Measurements from ENCODE around the gene CD38. TPM values are rescaled to one million over a fixed set of nuclear protein-coding genes. Genes with fewer than 3 reads are reported as not detected.

The CD38 gene
- total RNA-seq, 1 donor from 2014 or later, result 1.0 TPM

GRCh38 chr4:15735536-15735935 is 42.6 kb upstream of the CD38 start:
- DNase-seq (ENCODE audit: low read depth), result no peak
- Mint-ChIP-seq H3K27me3 (ENCODE audit: low read depth, unreplicated experiment) (peaks cover 5% of the 10 kb centered on the region), H3K4me1 (ENCODE audit: low read depth, unreplicated experiment) (peaks cover 6% of the 10 kb centered on the region), H3K27ac (ENCODE audit: unreplicated experiment) (no peak overlapping the region), H3K9me3 (ENCODE audit: unreplicated experiment) (peaks cover 6% of the 10 kb centered on the region), H3K36me3 (ENCODE audit: low read depth, unreplicated experiment) (peaks cover 8% of the 10 kb centered on the region), H3K4me3 (ENCODE audit: unreplicated experiment) (no peak overlapping the region)
- no peaks in the 10 kb centered on the region for H4K20me1 ChIP-seq (ENCODE audit: insufficient read depth, low read length)
- H3K4me1 ChIP-seq (ENCODE audit: insufficient read depth, low read length), result peaks cover 9% of the 10 kb centered on the region
- no peak overlapping the region for H2AFZ ChIP-seq (ENCODE audit: low read depth, low read length)
- no peaks in the 10 kb centered on the region for H3K27me3 ChIP-seq (ENCODE audit: insufficient read depth, low read length)
- no peak overlapping the region for H3K27ac ChIP-seq (ENCODE audit: low read depth, low read length)
- TF ChIP-seq CTCF (IDR thresholded peaks at IDR 0.05; ENCODE audit: insufficient read depth, low read depth, low read length), result no peak
- no peak for TF ChIP-seq EZH2 (IDR thresholded peaks at IDR 0.05; ENCODE audit: insufficient read depth, low read length)
- H3K4me3 ChIP-seq (ENCODE audit: insufficient read depth, low read depth, low read length), result no peak overlapping the region
- H3K4me2 ChIP-seq (ENCODE audit: low read length), result no peak overlapping the region
- H3K9ac ChIP-seq (ENCODE audit: low read length), result no peak overlapping the region
- no peak for FAIRE-seq
- H3K36me3 ChIP-seq (ENCODE audit: insufficient read depth, low read length), result no peaks in the 10 kb centered on the region
- no peaks in the 10 kb centered on the region for H3K79me2 ChIP-seq (ENCODE audit: insufficient read depth, low read length)
- no peaks in the 10 kb centered on the region for H3K9me3 ChIP-seq (ENCODE audit: insufficient read depth, low read depth, low read length)

DNA sequence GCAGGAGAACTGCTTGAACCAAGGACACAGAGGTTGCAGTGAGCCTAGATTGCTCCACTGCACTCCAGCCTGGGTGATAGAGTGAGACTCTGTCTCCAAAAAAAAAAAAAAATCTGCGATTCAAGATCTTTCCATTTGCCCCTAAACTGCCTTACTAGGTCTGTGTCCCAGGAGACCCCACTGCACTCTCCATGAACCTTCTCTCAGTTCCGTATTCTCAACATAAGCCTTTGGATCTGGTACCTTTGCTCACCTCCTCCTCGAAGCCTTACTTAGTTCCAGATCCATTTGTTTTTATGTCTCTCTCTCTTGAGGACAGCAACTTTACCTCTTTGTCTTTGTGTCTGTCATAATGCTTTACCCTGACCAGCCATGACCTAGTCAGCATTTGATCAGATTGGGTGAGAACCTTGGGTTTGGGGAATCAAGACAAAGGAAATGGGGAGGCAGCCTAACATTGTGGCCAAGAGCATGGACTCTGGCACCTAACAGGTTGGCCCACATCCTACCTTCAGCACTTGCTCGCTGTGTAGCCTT is 41.5 kb upstream of the CD38 start:
- H3K36me3 Mint-ChIP-seq (ENCODE audit: low read depth, unreplicated experiment), result peaks cover 8% of the 10 kb centered on the region
- no peak overlapping the region for H3K27ac Mint-ChIP-seq (ENCODE audit: unreplicated experiment)
- Histone ChIP-seq H3K27me3 (ENCODE audit: insufficient read depth, low read length) (no peaks in the 10 kb centered on the region), H4K20me1 (ENCODE audit: insufficient read depth, low read length) (no peaks in the 10 kb centered on the region), H3K4me3 (ENCODE audit: insufficient read depth, low read depth, low read length) (no peak overlapping the region), H2AFZ (ENCODE audit: low read depth, low read length) (no peak overlapping the region), H3K36me3 (ENCODE audit: insufficient read depth, low read length) (no peaks in the 10 kb centered on the region), H3K4me2 (ENCODE audit: low read length) (no peak overlapping the region), H3K79me2 (ENCODE audit: insufficient read depth, low read length) (no peaks in the 10 kb centered on the region), H3K4me1 (ENCODE audit: insufficient read depth, low read length) (peaks cover 9% of the 10 kb centered on the region), H3K27ac (ENCODE audit: low read depth, low read length) (no peak overlapping the region), H3K9me3 (ENCODE audit: insufficient read depth, low read depth, low read length) (no peaks in the 10 kb centered on the region), H3K9ac (ENCODE audit: low read length) (no peak overlapping the region)
- DNase-seq (ENCODE audit: low read depth) (no peak), FAIRE-seq (no peak)
- H3K27me3 Mint-ChIP-seq (ENCODE audit: low read depth, unreplicated experiment), result peaks cover 5% of the 10 kb centered on the region
- H3K9me3 Mint-ChIP-seq (ENCODE audit: unreplicated experiment), result peaks cover 10% of the 10 kb centered on the region
- no peak for TF ChIP-seq CTCF (IDR thresholded peaks at IDR 0.05; ENCODE audit: insufficient read depth, low read depth, low read length)
- TF ChIP-seq EZH2 (IDR thresholded peaks at IDR 0.05; ENCODE audit: insufficient read depth, low read length), result no peak
- H3K4me1 Mint-ChIP-seq (ENCODE audit: low read depth, unreplicated experiment), result peaks cover 6% of the 10 kb centered on the region
- no peak overlapping the region for H3K4me3 Mint-ChIP-seq (ENCODE audit: unreplicated experiment)

- peaks cover 8% of the 10 kb centered on the region for H3K36me3 Mint-ChIP-seq (ENCODE audit: low read depth, unreplicated experiment)
- H3K27ac ChIP-seq (ENCODE audit: low read depth, low read length), result no peak overlapping the region
- no peaks in the 10 kb centered on the region for H3K36me3 ChIP-seq (ENCODE audit: insufficient read depth, low read length)
- H3K4me1 Mint-ChIP-seq (ENCODE audit: low read depth, unreplicated experiment), result peaks cover 6% of the 10 kb centered on the region
- H3K4me2 ChIP-seq (ENCODE audit: low read length), result no peak overlapping the region
- H3K4me1 ChIP-seq (ENCODE audit: insufficient read depth, low read length), result peaks cover 9% of the 10 kb centered on the region
- no peak overlapping the region for H3K27ac Mint-ChIP-seq (ENCODE audit: unreplicated experiment)
- H3K9me3 ChIP-seq (ENCODE audit: insufficient read depth, low read depth, low read length), result peaks cover 4% of the 10 kb centered on the region
- H3K9ac ChIP-seq (ENCODE audit: low read length), result no peak overlapping the region
- H3K4me3 ChIP-seq (ENCODE audit: insufficient read depth, low read depth, low read length), result no peak overlapping the region
- H4K20me1 ChIP-seq (ENCODE audit: insufficient read depth, low read length), result no peaks in the 10 kb centered on the region
- no peak for DNase-seq (ENCODE audit: low read depth)
- no peak overlapping the region for H2AFZ ChIP-seq (ENCODE audit: low read depth, low read length)
- H3K27me3 ChIP-seq (ENCODE audit: insufficient read depth, low read length), result no peaks in the 10 kb centered on the region
- H3K27me3 Mint-ChIP-seq (ENCODE audit: low read depth, unreplicated experiment), result peaks cover 5% of the 10 kb centered on the region
- TF ChIP-seq CTCF (IDR thresholded peaks at IDR 0.05; ENCODE audit: insufficient read depth, low read depth, low read length) (no peak), EZH2 (IDR thresholded peaks at IDR 0.05; ENCODE audit: insufficient read depth, low read length) (no peak)
- peaks cover 17% of the 10 kb centered on the region for H3K9me3 Mint-ChIP-seq (ENCODE audit: unreplicated experiment)
- no peak overlapping the region for H3K4me3 Mint-ChIP-seq (ENCODE audit: unreplicated experiment)
- no peak for FAIRE-seq
- no peaks in the 10 kb centered on the region for H3K79me2 ChIP-seq (ENCODE audit: insufficient read depth, low read length)
Measured at GRCh38 chr4:15737255-15737654, 40.9 kb upstream of the CD38 start.

Measured in astrocyte (in vitro differentiated cells and primary cell).